Measurements from ENCODE around the gene SPG11. TPM values are rescaled to one million over a fixed set of nuclear protein-coding genes. Genes with fewer than 3 reads are reported as not detected.

The SPG11 gene
- total RNA-seq, 2 donors from 2014 or later = 60.2 to 61.6 TPM

DNA sequence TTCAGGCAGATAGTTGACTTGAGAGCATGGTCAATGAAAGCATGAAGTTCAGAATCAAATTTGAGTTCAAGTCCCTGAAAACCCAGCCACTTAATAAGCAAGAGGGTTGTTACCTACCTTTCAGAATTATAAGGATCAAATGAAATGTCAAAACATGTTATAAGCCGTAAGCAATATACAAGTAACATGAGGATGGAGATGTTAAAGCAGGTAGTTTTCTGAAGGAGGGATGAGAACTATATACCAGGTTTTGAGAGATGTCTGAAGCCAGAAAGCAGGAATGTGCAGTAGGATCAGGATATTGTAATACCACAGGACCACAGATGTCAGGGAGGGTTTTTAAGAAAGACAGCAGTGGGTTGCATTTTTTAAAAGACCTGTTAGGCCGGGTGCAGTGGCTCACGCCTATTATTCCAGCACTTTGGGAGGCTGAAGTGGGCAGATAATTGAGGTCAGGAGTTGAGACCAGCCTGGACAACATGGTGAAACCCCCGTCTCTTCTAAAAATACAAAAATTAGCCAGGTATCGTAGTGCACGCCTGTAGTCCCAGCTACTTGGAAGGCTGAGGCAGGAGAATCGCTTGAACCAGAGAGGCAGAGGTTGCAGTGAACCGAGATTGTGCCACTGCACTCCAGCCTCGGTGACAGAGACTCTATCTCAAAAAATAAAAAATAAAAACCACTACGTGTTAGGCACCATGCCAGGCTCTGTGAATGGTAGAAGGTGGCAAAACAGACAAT, 133.4 kb downstream of the SPG11 start:
- TF ChIP-seq, protein P1, sequence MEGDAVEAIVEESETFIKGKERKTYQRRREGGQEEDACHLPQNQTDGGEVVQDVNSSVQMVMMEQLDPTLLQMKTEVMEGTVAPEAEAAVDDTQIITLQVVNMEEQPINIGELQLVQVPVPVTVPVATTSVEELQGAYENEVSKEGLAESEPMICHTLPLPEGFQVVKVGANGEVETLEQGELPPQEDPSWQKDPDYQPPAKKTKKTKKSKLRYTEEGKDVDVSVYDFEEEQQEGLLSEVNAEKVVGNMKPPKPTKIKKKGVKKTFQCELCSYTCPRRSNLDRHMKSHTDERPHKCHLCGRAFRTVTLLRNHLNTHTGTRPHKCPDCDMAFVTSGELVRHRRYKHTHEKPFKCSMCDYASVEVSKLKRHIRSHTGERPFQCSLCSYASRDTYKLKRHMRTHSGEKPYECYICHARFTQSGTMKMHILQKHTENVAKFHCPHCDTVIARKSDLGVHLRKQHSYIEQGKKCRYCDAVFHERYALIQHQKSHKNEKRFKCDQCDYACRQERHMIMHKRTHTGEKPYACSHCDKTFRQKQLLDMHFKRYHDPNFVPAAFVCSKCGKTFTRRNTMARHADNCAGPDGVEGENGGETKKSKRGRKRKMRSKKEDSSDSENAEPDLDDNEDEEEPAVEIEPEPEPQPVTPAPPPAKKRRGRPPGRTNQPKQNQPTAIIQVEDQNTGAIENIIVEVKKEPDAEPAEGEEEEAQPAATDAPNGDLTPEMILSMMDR (conservative IDR thresholded peaks at IDR 0.05) = no peak
- H3K27me3 Mint-ChIP-seq (ENCODE audit: insufficient read depth) = no peaks in the 10 kb centered on the region
- peak overlapping the region; percentile 43 for H3K27ac ChIP-seq (ENCODE audit: low read depth, low read length)

DNA sequence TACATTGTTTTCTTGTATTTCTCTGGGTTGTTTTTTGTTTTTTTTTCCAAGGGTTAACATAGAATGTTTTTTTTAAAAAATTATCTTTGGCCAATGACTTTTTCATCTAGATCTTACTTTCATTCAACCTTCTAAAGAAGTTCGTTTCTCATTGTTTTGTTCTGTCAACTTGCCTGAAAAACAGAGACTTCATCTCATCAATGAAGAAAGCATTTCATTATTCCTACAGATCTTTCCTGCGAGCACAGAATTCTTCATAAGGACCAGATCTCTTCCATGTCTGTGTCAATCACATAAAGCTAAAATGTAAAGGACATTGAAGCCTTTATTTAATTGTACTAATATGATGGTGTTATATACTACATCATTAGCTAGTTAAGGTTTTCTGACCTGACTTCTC, 136.2 kb downstream of the SPG11 start:
- H3K27me3 Mint-ChIP-seq (ENCODE audit: insufficient read depth) = no peaks in the 10 kb centered on the region
- DNase-seq = no peak
- WGBS, 2 experiments (ENCODE audit: insufficient coverage in 1 of 2, insufficient read length in 1 of 2) = 90 to 100% methylated on average over 2 of the region's 2 CpGs
- no peak overlapping the region for H3K4me3 ChIP-seq (ENCODE audit: low read length)
- peaks cover 11% of the 10 kb centered on the region for H3K4me1 Mint-ChIP-seq
- H3K9me3 ChIP-seq (ENCODE audit: control insufficient read depth, low read length) = no peaks in the 10 kb centered on the region
- no peak overlapping the region for H3K9ac ChIP-seq (ENCODE audit: extremely low read depth, low read length, poor library complexity, severe bottlenecking)
- H3K36me3 Mint-ChIP-seq (ENCODE audit: low read depth) = peaks cover 18% of the 10 kb centered on the region
- no peak overlapping the region for H3K27ac Mint-ChIP-seq
- H3K27ac ChIP-seq (ENCODE audit: low read depth, low read length) = no peak overlapping the region
- H3K36me3 ChIP-seq (ENCODE audit: control insufficient read depth, insufficient read depth, low read length) = peaks cover 50% of the 10 kb centered on the region
- no peak overlapping the region for H3K4me3 Mint-ChIP-seq
- H3K4me1 ChIP-seq (ENCODE audit: control insufficient read depth, insufficient read depth, low read length) = no peaks in the 10 kb centered on the region
- TF ChIP-seq, protein P1 (conservative IDR thresholded peaks at IDR 0.05) = no peak
- H3K27me3 ChIP-seq (ENCODE audit: control insufficient read depth, insufficient read depth, low read length, poor library complexity, severe bottlenecking) = no peaks in the 10 kb centered on the region
- H3K9me3 Mint-ChIP-seq = no peaks in the 10 kb centered on the region

More for the DNA sequence above, 133.4 kb downstream of the SPG11 start:
- Histone ChIP-seq H3K4me3 (ENCODE audit: low read length) (no peak overlapping the region), H3K27me3 (ENCODE audit: control insufficient read depth, insufficient read depth, low read length, poor library complexity, severe bottlenecking) (no peaks in the 10 kb centered on the region), H3K4me1 (ENCODE audit: control insufficient read depth, insufficient read depth, low read length) (no peaks in the 10 kb centered on the region), H3K36me3 (ENCODE audit: control insufficient read depth, insufficient read depth, low read length) (peaks cover 23% of the 10 kb centered on the region), H3K9me3 (ENCODE audit: control insufficient read depth, low read length) (no peaks in the 10 kb centered on the region), H3K9ac (ENCODE audit: extremely low read depth, low read length, poor library complexity, severe bottlenecking) (no peak overlapping the region)
- Mint-ChIP-seq H3K36me3 (ENCODE audit: low read depth) (peaks cover 17% of the 10 kb centered on the region), H3K27ac (no peak overlapping the region), H3K4me3 (no peak overlapping the region), H3K4me1 (peaks cover 11% of the 10 kb centered on the region), H3K9me3 (no peaks in the 10 kb centered on the region)
- no peak for DNase-seq
- 90 to 91% methylated on average over 9 to 10 of the region's 10 CpGs for WGBS, 2 experiments (ENCODE audit: insufficient coverage in 1 of 2, insufficient read length in 1 of 2)

DNA sequence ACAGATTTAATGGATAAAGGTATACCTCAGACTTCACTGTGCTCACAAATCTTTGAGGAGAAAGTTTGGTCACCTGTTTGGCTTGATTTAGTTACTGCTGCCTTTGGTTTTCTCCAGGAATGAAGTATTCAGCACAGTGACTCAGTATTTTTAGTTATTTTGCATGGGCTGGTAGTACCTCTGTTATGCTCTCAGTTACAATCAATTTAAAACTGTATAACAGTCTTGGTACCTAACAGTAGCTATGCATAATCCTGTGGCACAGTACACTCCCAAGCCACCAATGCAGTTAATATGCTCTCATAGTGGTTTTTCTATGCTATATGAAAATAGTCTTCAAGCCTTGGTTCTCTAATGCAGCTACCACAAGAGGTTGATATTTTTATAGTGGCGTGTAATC, 138.4 kb downstream of the SPG11 start:
- TF ChIP-seq, protein P1 (conservative IDR thresholded peaks at IDR 0.05) = no peak
- Mint-ChIP-seq H3K36me3 (ENCODE audit: low read depth) (peaks cover 30% of the 10 kb centered on the region), H3K27me3 (ENCODE audit: insufficient read depth) (no peaks in the 10 kb centered on the region), H3K4me3 (no peak overlapping the region), H3K9me3 (no peaks in the 10 kb centered on the region), H3K27ac (no peak overlapping the region), H3K4me1 (peaks cover 8% of the 10 kb centered on the region)
- Histone ChIP-seq H3K27ac (ENCODE audit: low read depth, low read length) (no peak overlapping the region), H3K4me3 (ENCODE audit: low read length) (no peak overlapping the region), H3K36me3 (ENCODE audit: control insufficient read depth, insufficient read depth, low read length) (peaks cover 70% of the 10 kb centered on the region), H3K27me3 (ENCODE audit: control insufficient read depth, insufficient read depth, low read length, poor library complexity, severe bottlenecking) (no peaks in the 10 kb centered on the region), H3K9me3 (ENCODE audit: control insufficient read depth, low read length) (no peaks in the 10 kb centered on the region), H3K4me1 (ENCODE audit: control insufficient read depth, insufficient read depth, low read length) (no peaks in the 10 kb centered on the region), H3K9ac (ENCODE audit: extremely low read depth, low read length, poor library complexity, severe bottlenecking) (no peak overlapping the region)
- 90 to 100% methylated on average over 1 of the region's 1 CpG for WGBS, 2 experiments (ENCODE audit: insufficient coverage in 1 of 2, insufficient read length in 1 of 2)
- no peak for DNase-seq
